Central memory CD8-positive, alpha-beta T cell (primary cell): Measurements from ENCODE around the gene POLR1H.

Experiments used
- ATAC-seq: fragments of 150-1000 bp; cut with Tn5 transposase; replicated peaks from 2 replicates; pipeline ENCODE4 v1.10.0; 2022; ENCODE audit warnings: mild to moderate bottlenecking, moderate FRiP score, moderate number of reproducible peaks; ENCODE audit not compliant: poor library complexity, severe bottlenecking; ENCODE audit errors: extremely low read depth
- DNase-seq, 2 donors: peaks; one replicate each; pipeline ENCODE4 v3.0.0; 2021; ENCODE audit warnings: low spot score in 2 of 2
- H3K27ac Mint-ChIP-seq: one replicate; pipeline ENCODE4 v1.8.0; 2022; ENCODE audit warnings: low read depth, mild to moderate bottlenecking, moderate library complexity, mixed read lengths
- H3K27me3 Mint-ChIP-seq: one replicate; pipeline ENCODE4 v1.8.0; 2022; ENCODE audit warnings: mixed read lengths
- H3K36me3 Mint-ChIP-seq: one replicate; pipeline ENCODE4 v1.8.0; 2022; ENCODE audit warnings: mild to moderate bottlenecking, moderate library complexity, mixed read lengths; ENCODE audit not compliant: insufficient read depth
- H3K4me1 Mint-ChIP-seq: one replicate; pipeline ENCODE4 v1.8.0; 2022; ENCODE audit warnings: mixed read lengths
- H3K4me3 Mint-ChIP-seq: one replicate; pipeline ENCODE4 v1.8.0; 2022; ENCODE audit warnings: mild to moderate bottlenecking, moderate library complexity, mixed read lengths
- H3K9me3 Mint-ChIP-seq: one replicate; pipeline ENCODE4 v1.8.0; 2022; ENCODE audit warnings: mixed read lengths

The POLR1H gene

GRCh38 chr6:30041821-30042220 is 19.2 kb upstream of the POLR1H start:
- ATAC-seq = no peak
- DNase-seq = no peak
- Mint-ChIP-seq H3K27me3 (no peaks in the 10 kb centered on the region), H3K9me3 (no peaks in the 10 kb centered on the region), H3K27ac (no peak overlapping the region), H3K4me3 (no peak overlapping the region), H3K4me1 (peaks cover 9% of the 10 kb centered on the region), H3K36me3 (no peaks in the 10 kb centered on the region)

- Mint-ChIP-seq H3K4me1 (peaks cover 9% of the 10 kb centered on the region), H3K9me3 (no peaks in the 10 kb centered on the region), H3K27ac (no peak overlapping the region), H3K36me3 (no peaks in the 10 kb centered on the region), H3K4me3 (no peak overlapping the region), H3K27me3 (no peaks in the 10 kb centered on the region)
- ATAC-seq (no peak), DNase-seq (no peak)
These were observed 18.6 kb upstream of the POLR1H start for GRCh38 chr6:30042476-30042875.

GRCh38 chr6:30042914-30043313 is 18.2 kb upstream of the POLR1H start:
- H3K36me3 Mint-ChIP-seq = no peaks in the 10 kb centered on the region
- H3K9me3 Mint-ChIP-seq = no peaks in the 10 kb centered on the region
- peaks cover 6% of the 10 kb centered on the region for H3K4me1 Mint-ChIP-seq
- H3K4me3 Mint-ChIP-seq = no peak overlapping the region
- ATAC-seq (no peak), DNase-seq (no peak)
- H3K27me3 Mint-ChIP-seq = no peaks in the 10 kb centered on the region
- H3K27ac Mint-ChIP-seq = no peak overlapping the region

DNA sequence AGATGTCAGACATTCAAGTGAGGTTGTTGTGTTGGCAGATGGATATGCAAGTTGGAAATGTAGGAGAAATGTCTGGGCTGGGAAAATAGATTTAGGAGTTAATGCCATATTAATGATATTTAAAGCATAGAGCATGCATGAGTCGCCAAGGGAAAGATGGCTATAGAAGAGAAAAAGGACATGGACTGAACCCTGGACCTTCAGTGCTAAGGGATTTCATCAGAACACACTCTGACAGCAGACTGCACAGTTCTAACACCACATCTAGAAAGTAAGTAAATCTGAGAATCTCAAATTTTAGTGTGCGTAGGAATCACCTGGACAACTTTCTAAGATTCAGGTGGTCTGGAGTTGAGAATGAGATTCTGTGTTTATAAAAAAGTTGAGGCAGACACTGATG is 17.3 kb upstream of the POLR1H start:
- H3K36me3 Mint-ChIP-seq = no peaks in the 10 kb centered on the region
- H3K27me3 Mint-ChIP-seq = no peaks in the 10 kb centered on the region
- no peak overlapping the region for H3K4me3 Mint-ChIP-seq
- ATAC-seq = no peak
- H3K27ac Mint-ChIP-seq = no peak overlapping the region
- H3K4me1 Mint-ChIP-seq = peaks cover 5% of the 10 kb centered on the region
- DNase-seq = no peak
- no peaks in the 10 kb centered on the region for H3K9me3 Mint-ChIP-seq

DNA sequence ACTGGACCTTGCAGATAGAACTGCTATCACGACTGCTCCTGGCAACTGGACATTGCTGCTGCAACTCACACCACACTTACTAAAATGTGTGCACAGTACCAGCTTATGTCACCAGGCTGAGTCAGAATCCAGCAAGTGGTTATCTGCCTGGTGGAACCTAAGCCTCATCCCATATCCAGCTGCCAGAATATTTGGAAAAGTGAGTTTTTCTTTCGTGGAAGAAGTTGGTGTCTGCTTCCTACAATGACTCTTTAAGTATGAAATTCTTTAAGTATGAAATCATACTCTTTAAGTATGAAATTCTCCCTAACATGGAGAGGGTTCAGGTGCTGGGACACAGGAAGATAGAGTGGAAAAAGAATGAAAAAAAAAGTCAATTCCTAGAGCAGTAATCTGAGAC is 16.4 kb upstream of the POLR1H start:
- H3K4me3 Mint-ChIP-seq = no peak overlapping the region
- H3K27me3 Mint-ChIP-seq = no peaks in the 10 kb centered on the region
- H3K4me1 Mint-ChIP-seq = peaks cover 5% of the 10 kb centered on the region
- no peak overlapping the region for H3K27ac Mint-ChIP-seq
- ATAC-seq (no peak), DNase-seq (no peak)
- H3K36me3 Mint-ChIP-seq = no peaks in the 10 kb centered on the region
- H3K9me3 Mint-ChIP-seq = no peaks in the 10 kb centered on the region

- DNase-seq (no peak), ATAC-seq (no peak)
- Mint-ChIP-seq H3K4me3 (no peak overlapping the region), H3K4me1 (peaks cover 5% of the 10 kb centered on the region), H3K36me3 (no peaks in the 10 kb centered on the region), H3K9me3 (no peaks in the 10 kb centered on the region), H3K27ac (no peak overlapping the region), H3K27me3 (no peaks in the 10 kb centered on the region)
These were observed 13.8 kb upstream of the POLR1H start for GRCh38 chr6:30047220-30047619.

DNA sequence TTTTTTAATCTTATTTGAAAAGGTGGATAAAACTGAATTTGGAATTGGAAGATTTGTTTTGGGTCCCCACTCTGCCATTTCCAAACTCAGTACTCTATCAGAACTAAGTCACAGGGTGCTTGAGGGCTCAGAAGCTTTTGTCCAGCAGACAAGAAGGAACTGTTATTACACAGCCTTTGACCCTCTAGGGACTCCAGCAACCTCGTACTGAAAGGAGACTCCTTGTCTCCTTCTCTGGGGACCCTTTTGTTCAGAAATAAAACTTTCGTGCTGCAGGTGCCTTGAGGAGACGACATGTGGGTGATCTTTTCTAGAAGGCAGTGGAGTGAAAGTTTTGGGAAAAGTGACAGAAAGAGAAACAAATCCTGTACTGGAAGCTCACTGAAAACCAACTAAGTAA is 7.4 kb upstream of the POLR1H start:
- Mint-ChIP-seq H3K4me1 (no peaks in the 10 kb centered on the region), H3K4me3 (no peak overlapping the region), H3K36me3 (peaks cover 5% of the 10 kb centered on the region), H3K9me3 (no peaks in the 10 kb centered on the region), H3K27ac (no peak overlapping the region), H3K27me3 (no peaks in the 10 kb centered on the region)
- ATAC-seq = no peak
- no peak for DNase-seq

GRCh38 chr6:30055513-30055912 is 5.6 kb upstream of the POLR1H start:
- Mint-ChIP-seq H3K9me3 (no peaks in the 10 kb centered on the region), H3K4me1 (peaks cover 2% of the 10 kb centered on the region), H3K4me3 (no peak overlapping the region), H3K27me3 (no peaks in the 10 kb centered on the region), H3K27ac (no peak overlapping the region), H3K36me3 (peaks cover 5% of the 10 kb centered on the region)
- no peak for DNase-seq
- no peak for ATAC-seq

DNA sequence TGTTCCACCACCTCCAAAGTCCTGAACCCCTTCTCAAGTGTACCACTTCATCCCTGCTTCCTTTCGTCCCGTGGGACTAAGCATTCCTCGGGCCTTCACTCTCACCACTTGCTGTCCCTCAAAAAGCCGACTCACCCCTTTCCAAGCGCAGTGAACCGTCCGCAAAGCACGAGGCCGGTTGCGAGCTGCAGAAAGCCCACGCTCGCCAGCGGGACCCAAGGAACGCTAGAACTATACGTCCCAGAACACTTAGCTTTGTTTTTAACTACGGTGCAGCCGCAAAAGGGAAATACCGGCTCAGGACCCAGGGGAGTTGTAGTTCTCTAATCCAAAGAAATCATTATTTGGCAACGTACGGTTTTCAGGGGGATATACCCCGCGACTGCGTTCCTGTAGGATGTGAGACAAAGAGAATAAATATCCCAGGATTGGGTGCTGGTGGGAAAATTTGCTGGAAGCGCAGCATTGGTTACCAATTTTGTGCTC is 416 bp upstream of the POLR1H start:
- Mint-ChIP-seq H3K27ac (peak overlapping the region; percentile 99), H3K9me3 (no peaks in the 10 kb centered on the region), H3K27me3 (no peaks in the 10 kb centered on the region), H3K36me3 (peaks cover 32% of the 10 kb centered on the region), H3K4me1 (peaks cover 17% of the 10 kb centered on the region), H3K4me3 (peak overlapping the region; percentile 89)
- ATAC-seq = no peak
- DNase-seq = no peak

DNA sequence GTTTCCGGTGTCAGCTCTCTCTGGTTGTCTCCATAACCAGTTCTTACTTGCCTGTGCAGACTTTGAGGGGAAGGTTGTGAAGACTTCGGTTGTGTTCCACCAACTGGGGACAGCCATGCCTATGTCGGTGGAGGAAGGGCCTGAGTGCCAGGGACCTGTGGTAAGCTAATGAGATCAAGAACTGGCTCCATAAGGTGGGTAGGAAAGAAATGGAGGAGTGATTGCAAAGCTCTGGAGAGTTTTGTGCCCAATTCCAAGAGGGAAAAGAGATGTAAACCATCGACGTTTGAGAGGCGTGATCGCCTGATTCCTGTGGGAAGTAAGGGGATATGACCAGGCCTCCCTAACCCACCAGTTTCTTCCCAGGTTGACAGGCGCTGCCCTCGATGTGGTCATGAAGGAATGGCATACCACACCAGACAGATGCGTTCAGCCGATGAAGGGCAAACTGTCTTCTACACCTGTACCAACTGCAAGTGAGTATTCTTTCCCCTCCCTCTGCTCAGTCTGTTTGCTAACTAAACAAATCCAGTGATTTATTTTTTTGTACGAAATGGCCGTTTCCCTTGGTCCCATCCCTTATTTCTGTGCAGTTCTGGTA is 893 bp downstream of the POLR1H start:
- ATAC-seq = peak; percentile 71

DNA sequence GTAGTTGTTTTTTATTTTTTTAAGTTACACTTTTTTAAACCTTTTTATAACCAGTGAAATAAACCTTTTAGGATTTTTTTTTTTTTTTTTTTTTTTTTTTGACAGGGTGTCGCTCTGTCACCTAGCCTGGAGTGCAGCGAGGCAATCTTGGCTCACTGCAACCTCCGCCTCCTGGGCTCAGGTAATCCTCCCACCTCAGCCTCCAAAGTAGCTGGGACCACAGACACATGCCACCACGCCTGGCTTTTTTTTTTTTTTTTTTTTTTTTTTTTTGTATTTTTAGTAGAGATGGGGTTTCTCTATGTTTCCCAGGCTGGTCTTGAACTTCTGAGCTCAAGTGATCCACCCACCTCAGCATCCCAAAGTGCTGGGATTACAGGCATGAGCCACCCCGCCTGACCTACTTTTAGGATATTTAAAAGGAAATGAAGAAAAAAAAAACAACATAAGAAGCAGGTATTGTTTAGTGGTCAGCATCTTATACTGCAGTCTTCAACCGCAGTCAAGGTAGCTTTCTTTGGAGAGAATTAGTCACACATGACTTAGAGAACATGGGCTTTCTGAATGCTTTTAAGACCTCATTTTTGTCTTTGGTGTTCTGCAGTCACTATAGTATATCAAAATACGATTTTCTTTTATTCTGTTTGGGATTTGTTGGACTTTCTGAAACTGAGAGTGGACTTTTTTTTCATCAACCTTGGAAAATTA is 1.6 kb downstream of the POLR1H start:
- DNase-seq = no peak
- H3K4me1 Mint-ChIP-seq = peaks cover 36% of the 10 kb centered on the region
- ATAC-seq = no peak
- peaks cover 41% of the 10 kb centered on the region for H3K36me3 Mint-ChIP-seq
- H3K4me3 Mint-ChIP-seq = peak overlapping the region; percentile 89
- peak overlapping the region; percentile 99 for H3K27ac Mint-ChIP-seq
- H3K9me3 Mint-ChIP-seq = no peaks in the 10 kb centered on the region
- no peaks in the 10 kb centered on the region for H3K27me3 Mint-ChIP-seq

More for the DNA sequence above, 893 bp downstream of the POLR1H start:
- Mint-ChIP-seq H3K36me3 (peaks cover 38% of the 10 kb centered on the region), H3K4me1 (peaks cover 29% of the 10 kb centered on the region), H3K27me3 (no peaks in the 10 kb centered on the region), H3K4me3 (peak overlapping the region; percentile 89), H3K27ac (peak overlapping the region; percentile 99), H3K9me3 (no peaks in the 10 kb centered on the region)
- DNase-seq = peak in 1 of 2 donors; percentile 59

- Mint-ChIP-seq H3K9me3 (no peaks in the 10 kb centered on the region), H3K4me1 (peaks cover 43% of the 10 kb centered on the region), H3K4me3 (peak overlapping the region; percentile 30), H3K36me3 (peaks cover 38% of the 10 kb centered on the region), H3K27me3 (no peaks in the 10 kb centered on the region), H3K27ac (peak overlapping the region; percentile 65)
- ATAC-seq (no peak), DNase-seq (no peak)
These were observed 2.2 kb downstream of the POLR1H start for GRCh38 chr6:30063315-30063714.

DNA sequence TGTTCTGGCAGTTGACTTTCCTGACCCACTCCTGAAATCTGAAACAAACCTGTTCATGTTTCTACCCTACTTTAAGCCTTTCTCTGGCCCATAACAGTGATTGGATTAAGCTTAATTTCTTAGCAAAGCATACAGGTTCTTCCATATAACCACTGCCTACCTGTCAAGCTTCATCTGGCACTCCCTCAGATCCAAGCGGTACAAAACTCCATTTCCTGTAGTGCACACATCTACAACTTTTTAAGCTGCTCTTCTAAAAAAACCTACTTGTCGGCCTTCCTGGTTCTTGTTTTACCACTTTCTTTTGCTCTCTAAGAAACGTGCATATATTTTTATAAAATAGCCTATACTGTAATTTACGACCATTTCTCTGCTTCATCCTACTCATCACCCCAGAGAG is 5.0 kb downstream of the POLR1H start:
- peaks cover 13% of the 10 kb centered on the region for H3K27me3 Mint-ChIP-seq
- no peak for DNase-seq
- H3K36me3 Mint-ChIP-seq = peaks cover 48% of the 10 kb centered on the region
- ATAC-seq = no peak
- H3K9me3 Mint-ChIP-seq = no peaks in the 10 kb centered on the region
- H3K4me3 Mint-ChIP-seq = peak overlapping the region; percentile 89
- peaks cover 53% of the 10 kb centered on the region for H3K4me1 Mint-ChIP-seq
- peak overlapping the region; percentile 97 for H3K27ac Mint-ChIP-seq
